ENCODE data around the gene CARMIL1. TPM values are rescaled to one million over a fixed set of nuclear protein-coding genes. Genes with fewer than 3 reads are reported as not detected.

CARMIL1 gene
- total RNA-seq, 1 donor from 2014 or later: 8.4 TPM

GRCh38 chr6:25417046-25417605 lies 138.0 kb downstream of the CARMIL1 start:
- Histone ChIP-seq H3K36me3 (no peaks in the 10 kb centered on the region), H3K27ac (replicated peaks) (no peak overlapping the region), H3K4me3 (no peak overlapping the region), H3K9me3 (replicated peaks) (peaks cover 6% of the 10 kb centered on the region), H3K27me3 (ENCODE audit: low read depth) (no peaks in the 10 kb centered on the region), H3K4me1 (peaks cover 51% of the 10 kb centered on the region)
- intact Hi-C loops (cut with micrococcal nuclease): no loop called here
- DNase-seq: no peak
- no peak for TF ChIP-seq CTCF (IDR thresholded peaks at IDR 0.05; ENCODE audit: borderline replicate concordance)

GRCh38 chr6:25418454-25419052 lies 139.4 kb downstream of the CARMIL1 start:
- intact Hi-C loops (cut with micrococcal nuclease): no loop called here
- no peak for DNase-seq
- Histone ChIP-seq H3K27ac (replicated peaks) (no peak overlapping the region), H3K4me1 (peaks cover 41% of the 10 kb centered on the region), H3K4me3 (no peak overlapping the region), H3K36me3 (no peaks in the 10 kb centered on the region), H3K27me3 (ENCODE audit: low read depth) (no peaks in the 10 kb centered on the region), H3K9me3 (replicated peaks) (peaks cover 6% of the 10 kb centered on the region)
- TF ChIP-seq CTCF (IDR thresholded peaks at IDR 0.05; ENCODE audit: borderline replicate concordance): no peak

DNA sequence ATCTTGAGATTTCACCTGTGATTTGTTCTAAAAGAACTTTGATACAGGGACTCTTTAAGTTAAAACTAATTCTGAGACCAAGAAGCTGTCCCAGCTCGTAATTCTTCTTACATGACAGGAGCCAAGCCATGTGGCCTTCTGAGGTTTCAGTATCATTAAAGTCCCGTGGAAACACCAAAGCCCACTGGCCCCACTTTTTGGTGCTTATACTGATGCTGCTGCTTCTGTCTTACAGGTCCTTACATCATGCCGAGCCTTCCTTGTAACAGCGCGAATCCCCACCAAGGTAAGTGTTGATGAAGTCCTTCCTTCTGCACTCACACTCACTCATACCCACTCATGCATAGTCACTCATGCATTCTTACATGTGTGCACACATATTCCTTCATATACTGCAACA lies 140.7 kb downstream of the CARMIL1 start:
- Histone ChIP-seq H3K36me3 (no peaks in the 10 kb centered on the region), H3K27ac (replicated peaks) (no peak overlapping the region), H3K9me3 (replicated peaks) (peaks cover 6% of the 10 kb centered on the region), H3K4me3 (no peak overlapping the region), H3K27me3 (ENCODE audit: low read depth) (no peaks in the 10 kb centered on the region), H3K4me1 (peaks cover 28% of the 10 kb centered on the region)
- no peak for DNase-seq
- intact Hi-C loops (cut with micrococcal nuclease): no loop called here
- TF ChIP-seq CTCF (IDR thresholded peaks at IDR 0.05; ENCODE audit: borderline replicate concordance): no peak

DNA sequence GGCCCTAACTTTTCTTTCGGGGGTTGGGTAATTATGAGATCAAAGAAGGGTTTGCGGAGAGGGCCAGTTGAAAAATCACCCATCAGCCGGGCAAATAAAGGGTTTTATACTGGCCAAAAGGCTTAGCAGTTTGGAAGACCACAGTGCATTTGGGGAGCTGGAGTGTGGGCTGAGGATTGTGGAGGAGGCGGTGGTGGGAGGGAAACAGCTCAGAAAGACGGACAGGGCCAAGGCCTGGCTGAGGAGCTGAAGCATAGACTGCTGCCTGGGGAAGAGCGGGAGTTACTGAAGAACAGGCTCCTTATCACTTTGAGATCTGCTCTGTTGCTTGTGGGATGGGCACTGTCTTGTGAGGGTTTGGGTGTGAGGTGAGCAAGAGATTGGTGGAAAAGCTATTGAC lies 144.2 kb downstream of the CARMIL1 start:
- intact Hi-C loops (cut with micrococcal nuclease): no loop called here
- no peak overlapping the region for H3K4me3 ChIP-seq
- no peak for DNase-seq
- peaks cover 7% of the 10 kb centered on the region for H3K4me1 ChIP-seq
- H3K9me3 ChIP-seq (replicated peaks): peaks cover 6% of the 10 kb centered on the region
- no peak for TF ChIP-seq CTCF (IDR thresholded peaks at IDR 0.05; ENCODE audit: borderline replicate concordance)
- no peak overlapping the region for H3K27ac ChIP-seq (replicated peaks)
- no peaks in the 10 kb centered on the region for H3K27me3 ChIP-seq (ENCODE audit: low read depth)
- no peaks in the 10 kb centered on the region for H3K36me3 ChIP-seq

- Histone ChIP-seq H3K4me1 (no peaks in the 10 kb centered on the region), H3K9me3 (replicated peaks) (peaks cover 6% of the 10 kb centered on the region), H3K27me3 (ENCODE audit: low read depth) (no peaks in the 10 kb centered on the region), H3K36me3 (no peaks in the 10 kb centered on the region), H3K27ac (replicated peaks) (no peak overlapping the region), H3K4me3 (no peak overlapping the region)
- intact Hi-C loops (cut with micrococcal nuclease): no loop called here
- no peak for DNase-seq
- no peak for TF ChIP-seq CTCF (IDR thresholded peaks at IDR 0.05; ENCODE audit: borderline replicate concordance)
These were observed 145.1 kb downstream of the CARMIL1 start for GRCh38 chr6:25424303-25424702.

Data from left ventricle myocardium inferior (tissue), 1 donor.